PC-3 (cell line): Measurements from ENCODE around the gene CDK4. TPM values are rescaled to one million over a fixed set of nuclear protein-coding genes. Genes with fewer than 3 reads are reported as not detected.

Experiments used
- ATAC-seq: fragments of 200-7000 bp; cut with Tn5 transposase; 2 replicates; pipeline ENCODE4 v1.9.1; 2020; ENCODE audit warnings: mild to moderate bottlenecking, moderate library complexity
- BruUV-seq: library from RNA; stranded (reverse); fragments of 400-500 nt; replicated peaks from 2 replicates; lab custom pipeline; 2021; lab: Mats Ljungman, UMichigan
- CTCF ChIA-PET: fragments of 300-600 bp; sonication (Branson Sonifier 250); formaldehyde crosslinking; loops from one replicate; lab custom pipeline; 2022; ENCODE audit warnings: antibody characterized with exemption; lab: Charles Lee
- POLR2A ChIA-PET: fragments of 300-600 bp; sonication (Branson Sonifier 250); formaldehyde crosslinking; loops from one replicate; lab custom pipeline; 2022; ENCODE audit warnings: antibody characterized with exemption; ENCODE audit not compliant: unreplicated experiment; lab: Charles Lee
- DNase-seq: peaks from one replicate; pipeline ENCODE4 v3.0.0-alpha.2; 2015
- H2AFZ ChIP-seq: fragments of 300-600 bp; sonication (generic); 2 replicates; pipeline ENCODE4 v1.6.0; 2016; ENCODE audit warnings: antibody characterized with exemption, low read length
- H3F3A ChIP-seq: fragments of 300-600 bp; sonication (generic); one replicate; pipeline ENCODE4 v1.6.0; 2017; ENCODE audit warnings: antibody characterized with exemption, low read length, control low read depth, mild to moderate bottlenecking; ENCODE audit not compliant: unreplicated experiment
- H3K27ac ChIP-seq: fragments of 300-600 bp; sonication (generic); 2 replicates; pipeline ENCODE4 v1.5.1; 2016; ENCODE audit warnings: mild to moderate bottlenecking, low read length
- H3K27me3 ChIP-seq: fragments of 300-600 bp; sonication (generic); 2 replicates; pipeline ENCODE4 v1.6.1; 2016; ENCODE audit warnings: low read length, mixed read lengths
- H3K36me3 ChIP-seq: fragments of 300-600 bp; sonication (generic); 2 replicates; pipeline ENCODE4 v1.6.1; 2016; ENCODE audit warnings: low read depth, mixed run types, low read length, mixed read lengths
- H3K4me1 ChIP-seq: fragments of 300-600 bp; sonication (generic); 2 replicates; pipeline ENCODE4 v1.5.1; 2016; ENCODE audit warnings: low read length; ENCODE audit not compliant: insufficient read depth
- H3K4me2 ChIP-seq: fragments of 300-600 bp; sonication (generic); 2 replicates; pipeline ENCODE4 v1.6.0; 2016; ENCODE audit warnings: low read length
- H3K4me3 ChIP-seq: fragments of 300-600 bp; sonication (generic); 2 replicates; pipeline ENCODE4 v1.5.1; 2016; ENCODE audit warnings: mild to moderate bottlenecking, low read length, mixed read lengths
- H3K79me2 ChIP-seq: fragments of 300-600 bp; sonication (generic); 2 replicates; pipeline ENCODE4 v1.6.1; 2017; ENCODE audit warnings: low read length, mixed read lengths
- H3K9ac ChIP-seq: fragments of 300-600 bp; sonication (generic); 2 replicates; pipeline ENCODE4 v1.6.0; 2016; ENCODE audit warnings: mild to moderate bottlenecking, low read length
- H3K9me2 ChIP-seq: fragments of 300-600 bp; sonication (generic); replicated peaks from 2 replicates; pipeline ENCODE4 v1.6.1; 2016; ENCODE audit warnings: mixed run types, low read length, mixed read lengths
- H3K9me3 ChIP-seq: fragments of 300-600 bp; sonication (generic); 2 replicates; pipeline ENCODE4 v1.6.1; 2016; ENCODE audit warnings: low read length, mixed read lengths
- H4K20me1 ChIP-seq: fragments of 300-600 bp; sonication (generic); 2 replicates; pipeline ENCODE4 v1.6.1; 2016; ENCODE audit warnings: low read length, mixed read lengths
- EZH2 ChIP-seq: fragments of 300-600 bp; sonication (generic); IDR thresholded peaks from one replicate; pipeline ENCODE4 v1.6.1; 2017; ENCODE audit warnings: antibody characterized with exemption, mild to moderate bottlenecking, low read length; ENCODE audit not compliant: unreplicated experiment
- EZH2phosphoT487 ChIP-seq: fragments of 300-600 bp; sonication (generic); IDR thresholded peaks from 2 replicates; pipeline ENCODE4 v1.6.1; 2018; ENCODE audit warnings: mild to moderate bottlenecking, antibody characterized with exemption, low read length, borderline replicate concordance
- intact Hi-C: fragments of 100-400 bp; cut with micrococcal nuclease; formaldehyde crosslinking; loops from 2 replicates; pipeline ENCODE4 v1.9.0; 2023
- total RNA-seq: library from RNA; depleted of rRNA; stranded (reverse); fragments of >200 nt; gene quantifications from 2 replicates; pipeline ENCODE4 v1.2.3, GENCODE V29; 2014
- TF ChIP-seq, protein P1 (sequence below): fragments of 300-600 bp; sonication (generic); conservative IDR thresholded peaks from 2 replicates; pipeline ENCODE4 v1.5.1; 2017; ENCODE audit warnings: antibody characterized with exemption, low read depth, mild to moderate bottlenecking, low read length

CDK4 gene
- total RNA-seq, 1 experiment from 2014 or later: 212 TPM

DNA sequence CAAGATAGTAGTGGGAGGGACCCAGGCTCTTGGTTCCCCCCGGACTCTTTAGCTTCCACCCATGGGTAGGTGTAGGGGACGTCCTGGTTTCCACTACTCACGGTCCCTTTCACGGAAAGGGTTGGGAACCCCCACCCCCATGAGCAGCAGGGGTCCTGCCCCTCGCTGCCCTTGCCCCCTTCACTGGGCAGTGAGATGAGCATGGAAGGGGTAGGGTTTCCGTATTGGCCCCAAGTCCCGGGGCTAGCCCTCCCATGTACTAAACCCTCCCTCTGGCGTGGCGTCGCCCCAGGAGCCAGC is 26.3 kb downstream of the CDK4 start:
- ChIA-PET CTCF (interaction anchor here (0.6 to 1.5 kb wide), 3 partner anchors 10 to 699 kb away, joined by 3 to 9 read pairs (median 3); no protein-coding TSS in a partner anchor), POLR2A (no interaction called here)
- no peaks in the 10 kb centered on the region for H4K20me1 ChIP-seq
- H3K9me2 ChIP-seq: no peaks in the 10 kb centered on the region
- intact Hi-C loops: no loop called here
- H3K36me3 ChIP-seq: no peaks in the 10 kb centered on the region
- H3K9ac ChIP-seq: peak overlapping the region; percentile 86
- H2AFZ ChIP-seq: peak overlapping the region; percentile 100
- no peaks in the 10 kb centered on the region for H3K79me2 ChIP-seq
- no peak for DNase-seq
- BruUV-seq: no TSS peak
- no peak overlapping the region for H3K27ac ChIP-seq
- H3K27me3 ChIP-seq: no peaks in the 10 kb centered on the region
- H3F3A ChIP-seq: no peaks in the 10 kb centered on the region
- H3K4me3 ChIP-seq: peak overlapping the region; percentile 91
- peak; percentile 0; the same call in 1 of the 2 replicates for ATAC-seq
- H3K4me1 ChIP-seq: peaks cover 4% of the 10 kb centered on the region; the same call in 1 of the 2 replicates
- H3K9me3 ChIP-seq: no peaks in the 10 kb centered on the region
- TF ChIP-seq EZH2: no peak
- TF ChIP-seq, protein P1, sequence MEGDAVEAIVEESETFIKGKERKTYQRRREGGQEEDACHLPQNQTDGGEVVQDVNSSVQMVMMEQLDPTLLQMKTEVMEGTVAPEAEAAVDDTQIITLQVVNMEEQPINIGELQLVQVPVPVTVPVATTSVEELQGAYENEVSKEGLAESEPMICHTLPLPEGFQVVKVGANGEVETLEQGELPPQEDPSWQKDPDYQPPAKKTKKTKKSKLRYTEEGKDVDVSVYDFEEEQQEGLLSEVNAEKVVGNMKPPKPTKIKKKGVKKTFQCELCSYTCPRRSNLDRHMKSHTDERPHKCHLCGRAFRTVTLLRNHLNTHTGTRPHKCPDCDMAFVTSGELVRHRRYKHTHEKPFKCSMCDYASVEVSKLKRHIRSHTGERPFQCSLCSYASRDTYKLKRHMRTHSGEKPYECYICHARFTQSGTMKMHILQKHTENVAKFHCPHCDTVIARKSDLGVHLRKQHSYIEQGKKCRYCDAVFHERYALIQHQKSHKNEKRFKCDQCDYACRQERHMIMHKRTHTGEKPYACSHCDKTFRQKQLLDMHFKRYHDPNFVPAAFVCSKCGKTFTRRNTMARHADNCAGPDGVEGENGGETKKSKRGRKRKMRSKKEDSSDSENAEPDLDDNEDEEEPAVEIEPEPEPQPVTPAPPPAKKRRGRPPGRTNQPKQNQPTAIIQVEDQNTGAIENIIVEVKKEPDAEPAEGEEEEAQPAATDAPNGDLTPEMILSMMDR: no peak
- TF ChIP-seq EZH2phosphoT487: no peak
- peak overlapping the region; percentile 92 for H3K4me2 ChIP-seq

DNA sequence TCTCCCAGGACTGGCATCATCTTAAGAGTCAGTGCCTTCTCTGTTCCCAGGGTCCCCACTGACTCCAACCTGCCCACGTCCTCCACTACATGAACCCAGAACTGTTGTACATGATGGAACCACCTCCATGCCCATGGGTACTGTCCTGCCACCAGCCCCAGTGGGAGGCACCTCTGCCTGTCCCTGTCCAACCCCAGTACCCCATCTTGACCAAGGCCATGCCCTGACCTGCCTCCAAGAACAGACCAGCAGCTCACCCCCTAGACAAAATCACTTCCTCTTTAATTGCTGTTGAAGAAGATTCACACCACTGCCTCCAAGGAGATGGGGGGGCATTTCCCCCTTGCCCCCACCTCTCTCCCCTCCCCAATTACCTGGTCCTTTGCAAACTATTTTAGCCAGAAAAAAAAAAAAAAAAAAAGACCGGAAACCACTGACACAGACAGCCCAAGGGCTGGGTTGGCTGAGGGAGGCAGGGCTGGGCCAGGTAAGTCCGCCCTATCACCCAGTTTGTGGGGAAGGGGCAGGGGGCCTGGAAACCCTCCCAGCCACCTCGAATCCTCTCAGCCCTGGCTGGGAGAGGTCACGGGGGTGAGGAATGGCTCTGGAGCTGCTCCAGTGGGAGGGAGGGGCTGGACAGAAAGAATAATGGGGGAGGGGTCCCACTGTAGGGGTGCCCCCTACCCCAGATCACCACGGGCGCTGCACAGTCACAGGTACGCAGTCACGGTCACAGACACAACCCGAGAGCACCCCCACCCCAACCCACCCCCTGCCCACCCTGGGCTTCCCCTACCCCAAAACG is 27.0 kb downstream of the CDK4 start:
- DNase-seq (no peak), ATAC-seq (no peak)
- H3K4me3 ChIP-seq: no peak overlapping the region
- H3K9ac ChIP-seq: no peak overlapping the region
- no peak overlapping the region for H2AFZ ChIP-seq
- no peaks in the 10 kb centered on the region for H3K9me2 ChIP-seq
- H3K27me3 ChIP-seq: no peaks in the 10 kb centered on the region
- no peaks in the 10 kb centered on the region for H3F3A ChIP-seq
- H3K79me2 ChIP-seq: no peaks in the 10 kb centered on the region
- TF ChIP-seq EZH2: no peak
- no peak for TF ChIP-seq EZH2phosphoT487
- TF ChIP-seq, protein P1: no peak
- H3K4me1 ChIP-seq: peaks cover 4% of the 10 kb centered on the region; the same call in 1 of the 2 replicates
- H3K9me3 ChIP-seq: no peaks in the 10 kb centered on the region
- H3K27ac ChIP-seq: no peak overlapping the region
- intact Hi-C loops: no loop called here
- H4K20me1 ChIP-seq: no peaks in the 10 kb centered on the region
- POLR2A ChIA-PET: no interaction called here
- H3K36me3 ChIP-seq: no peaks in the 10 kb centered on the region; the same call in 1 of the 2 replicates
- CTCF ChIA-PET: interaction anchor here (0.6 to 1.5 kb wide), 2 partner anchors 11 to 700 kb away, joined by 3 to 9 read pairs; no protein-coding TSS in a partner anchor
- BruUV-seq: no TSS peak
- no peak overlapping the region for H3K4me2 ChIP-seq
